Measurements from ENCODE around the gene ABTB2. TPM values are rescaled to one million over a fixed set of nuclear protein-coding genes. Genes with fewer than 3 reads are reported as not detected.

Gene ABTB2
- polyA plus RNA-seq, 1 of the 3 experiments (the other 2 are of a cell fraction), result 7.8 TPM

GRCh38 chr11:34335331-34335730, 22.5 kb downstream of the ABTB2 start (continued):
- no peak for TF ChIP-seq REST (IDR thresholded peaks at IDR 0.05; ENCODE audit: low read depth, low read length)
- TF ChIP-seq FOXJ3 (CRISPR knock-in tag; IDR thresholded peaks at IDR 0.05), result no peak
- no peak for TF ChIP-seq NRF1 (IDR thresholded peaks at IDR 0.05; ENCODE audit: low read depth, low read length)
- TF ChIP-seq RCOR1 (IDR thresholded peaks at IDR 0.05; ENCODE audit: low read length), result no peak
- TF ChIP-seq ZBTB33 (IDR thresholded peaks at IDR 0.05; ENCODE audit: borderline replicate concordance, low read depth), result no peak
- TF ChIP-seq SMC3 (IDR thresholded peaks at IDR 0.05; ENCODE audit: low read depth, low read length), result no peak
- no peak for TF ChIP-seq JUND (IDR thresholded peaks at IDR 0.05)
- no peak for TF ChIP-seq TCF12 (IDR thresholded peaks at IDR 0.05)
- TF ChIP-seq NFIC (IDR thresholded peaks at IDR 0.05; ENCODE audit: borderline replicate concordance), result no peak
- no peak for TF ChIP-seq POLR2AphosphoS5 (IDR thresholded peaks at IDR 0.05; ENCODE audit: low read depth, low read length)

- Histone ChIP-seq H2AFZ (ENCODE audit: low read depth) (no peak overlapping the region), H3K79me2 (ENCODE audit: insufficient read depth) (no peaks in the 10 kb centered on the region; the same call in 1 of the 2 replicates), H3K4me2 (no peak overlapping the region), H3K4me3 (ENCODE audit: low read depth in 2 of 2, low read length in 1 of 2) (no peak overlapping the region), H3K27ac (ENCODE audit: low read depth in 2 of 2, low read length in 1 of 2) (no peak overlapping the region), H3K9ac (no peak overlapping the region), H3K9me2 (no peaks in the 10 kb centered on the region), H3F3A (replicated peaks; ENCODE audit: insufficient read depth) (peaks cover 13% of the 10 kb centered on the region), H4K20me1 (ENCODE audit: insufficient read depth) (no peaks in the 10 kb centered on the region), H3K9me3 (no peaks in the 10 kb centered on the region), H3K36me3 (replicated peaks in 1 of 2; ENCODE audit: control insufficient read depth in 1 of 2, insufficient read depth in 2 of 2, low read length in 1 of 2) (no peaks in the 10 kb centered on the region), H3K27me3 (ENCODE audit: insufficient read depth) (no peaks in the 10 kb centered on the region), H3K4me1 (ENCODE audit: control insufficient read depth in 1 of 2, insufficient read depth in 2 of 2, low read depth in 1 of 2, low read length in 1 of 2) (peaks cover 11 to 20% of the 10 kb centered on the region in 2 experiments; a peak in 3 of 4 replicates)
- DNase-seq, result no peak
- WGBS (ENCODE audit: low lambda C conversion rate), result 84% methylated on average over 3 of the region's 3 CpGs
- no peak for TF ChIP-seq EP300 (IDR thresholded peaks at IDR 0.05; ENCODE audit: borderline replicate concordance in 1 of 2, low read depth in 1 of 2, low read length in 1 of 2)
- TF ChIP-seq RAD21 (IDR thresholded peaks at IDR 0.05; ENCODE audit: low read length), result no peak
- no peak for TF ChIP-seq GATA2 (CRISPR knock-in tag; IDR thresholded peaks at IDR 0.05)
- TF ChIP-seq FOSL2 (IDR thresholded peaks at IDR 0.05; ENCODE audit: borderline replicate concordance, low read depth), result no peak
- no peak for TF ChIP-seq NFIC (IDR thresholded peaks at IDR 0.05; ENCODE audit: borderline replicate concordance)
- TF ChIP-seq FOXM1 (IDR thresholded peaks at IDR 0.05; ENCODE audit: low read depth), result no peak
- TF ChIP-seq RFX5 (IDR thresholded peaks at IDR 0.05; ENCODE audit: low read length), result no peak
- no peak for TF ChIP-seq SMC3 (IDR thresholded peaks at IDR 0.05; ENCODE audit: low read depth, low read length)
- TF ChIP-seq SIN3A (IDR thresholded peaks at IDR 0.05; ENCODE audit: borderline replicate concordance, low read depth, low read length), result no peak
- TF ChIP-seq MEF2A (IDR thresholded peaks at IDR 0.05; ENCODE audit: borderline replicate concordance, low read depth), result no peak
- TF ChIP-seq MAX (IDR thresholded peaks at IDR 0.05; ENCODE audit: low read depth), result no peak
- TF ChIP-seq IRF3 (IDR thresholded peaks at IDR 0.05; ENCODE audit: low read depth, low read length), result no peak
- ChIA-PET POLR2A (no interaction called here), CTCF (interaction anchor here (0.6 to 2.2 kb wide), 5 partner anchors 8 to 159 kb away, joined by 3 to 6 read pairs (median 3); no protein-coding TSS in a partner anchor)
Observed at GRCh38 chr11:34333787-34334186, 24.0 kb downstream of the ABTB2 start.

Data from SK-N-SH (cell line).